CD14-positive monocyte (primary cell): Measurements from ENCODE around the gene BCL10. TPM values are rescaled to one million over a fixed set of nuclear protein-coding genes. Genes with fewer than 3 reads are reported as not detected.

Source experiments
- DNase-seq, 3 donors: peaks; one replicate each; pipeline ENCODE4 v3.0.0-alpha.2; 2011 to 2022
- H2AFZ ChIP-seq: 2 replicates; pipeline ENCODE4 v1.6.0; 2012; ENCODE audit warnings: mild to moderate bottlenecking, low read depth, low read length, inconsistent platforms; ENCODE audit not compliant: insufficient read depth, poor library complexity, severe bottlenecking
- H3K27ac ChIP-seq, 2 donors: 1 replicate in 1 of 2; 2 replicates in 1 of 2; pipeline ENCODE4 v1.5.1; 2012 to 2013; ENCODE audit warnings: low read length in 2 of 2, control low read depth in 1 of 2, inconsistent platforms in 1 of 2, low read depth in 1 of 2, mild to moderate bottlenecking in 1 of 2
- H3K27me3 ChIP-seq, 2 donors: one replicate each; pipeline versions ENCODE4 v1.6.0 to v1.6.1; 2011 to 2013; ENCODE audit warnings: low read length in 2 of 2; ENCODE audit not compliant: control insufficient read depth in 2 of 2, insufficient read depth in 2 of 2
- H3K36me3 ChIP-seq, 2 donors: replicated peaks in 1 of 2; 1 replicate in 1 of 2; 2 replicates in 1 of 2; pipeline versions ENCODE4 v1.5.1 to v1.6.1; 2012 to 2013; ENCODE audit warnings: low read length in 2 of 2, control low read depth in 1 of 2, inconsistent platforms in 1 of 2, mild to moderate bottlenecking in 1 of 2; ENCODE audit not compliant: insufficient read depth in 2 of 2, control insufficient read depth in 1 of 2
- H3K4me1 ChIP-seq, 2 donors: 1 replicate in 1 of 2; 2 replicates in 1 of 2; pipeline versions ENCODE4 v1.5.1 to v1.6.1; 2012 to 2013; ENCODE audit warnings: low read length in 2 of 2, control low read depth in 1 of 2, inconsistent platforms in 1 of 2, mild to moderate bottlenecking in 1 of 2, moderate library complexity in 1 of 2; ENCODE audit not compliant: insufficient read depth in 2 of 2, control insufficient read depth in 1 of 2
- H3K4me2 ChIP-seq: replicated peaks from 2 replicates; pipeline ENCODE3; 2012; ENCODE audit warnings: low read length, moderate library complexity, mild to moderate bottlenecking; ENCODE audit not compliant: poor library complexity, severe bottlenecking; ENCODE audit errors: extremely low read depth
- H3K4me3 ChIP-seq, 3 experiments: fragments of 200-600 bp in 1 of 3; sonication (generic) in 1 of 3; replicated peaks in 1 of 3; 1 replicate in 2 of 3; 2 replicates in 1 of 3; pipeline ENCODE4 v1.5.1; 2011 to 2013; ENCODE audit warnings: low read length in 3 of 3, mild to moderate bottlenecking in 3 of 3, control low read depth in 2 of 3, low read depth in 2 of 3, inconsistent platforms in 1 of 3, moderate library complexity in 1 of 3
- H3K79me2 ChIP-seq: 2 replicates; pipeline ENCODE4 v1.6.0; 2012; ENCODE audit warnings: mild to moderate bottlenecking, control low read depth, inconsistent platforms, low read length, moderate library complexity; ENCODE audit not compliant: insufficient read depth
- H3K9ac ChIP-seq: 2 replicates; pipeline ENCODE4 v1.6.0; 2017; ENCODE audit warnings: low read length, mild to moderate bottlenecking; ENCODE audit not compliant: insufficient read depth, poor library complexity, severe bottlenecking
- H3K9me3 ChIP-seq, 2 donors: replicated peaks in 1 of 2; 1 replicate in 1 of 2; 2 replicates in 1 of 2; pipeline versions ENCODE4 v1.5.1 to v1.6.1; 2012 to 2013; ENCODE audit warnings: low read length in 2 of 2, control low read depth in 1 of 2; ENCODE audit not compliant: control insufficient read depth in 1 of 2, insufficient read depth in 1 of 2
- H4K20me1 ChIP-seq: 2 replicates; pipeline ENCODE4 v1.6.0; 2012; ENCODE audit warnings: mild to moderate bottlenecking, low read length, control low read depth, moderate library complexity; ENCODE audit not compliant: insufficient read depth
- H3K27ac Mint-ChIP-seq, 7 donors: one replicate each; pipeline ENCODE4 v1.8.0; 2020; ENCODE audit warnings: mild to moderate bottlenecking in 7 of 7, mixed read lengths in 7 of 7, moderate library complexity in 6 of 7, inconsistent platforms in 2 of 7
- H3K27me3 Mint-ChIP-seq, 3 donors: one replicate each; pipeline ENCODE4 v1.8.0; 2021 to 2022; ENCODE audit warnings: low read depth in 3 of 3, mild to moderate bottlenecking in 3 of 3, mixed read lengths in 3 of 3, moderate library complexity in 3 of 3, inconsistent platforms in 1 of 3
- H3K36me3 Mint-ChIP-seq, 2 donors: one replicate each; pipeline ENCODE4 v1.8.0; 2020; ENCODE audit warnings: mixed read lengths in 2 of 2, inconsistent platforms in 1 of 2, mild to moderate bottlenecking in 1 of 2
- H3K4me1 Mint-ChIP-seq: one replicate; pipeline ENCODE4 v1.8.0; 2020; ENCODE audit warnings: mild to moderate bottlenecking, mixed read lengths
- H3K4me3 Mint-ChIP-seq, 2 donors: one replicate each; pipeline ENCODE4 v1.8.0; 2020; ENCODE audit warnings: mild to moderate bottlenecking in 2 of 2, mixed read lengths in 2 of 2, moderate library complexity in 1 of 2
- H3K9me3 Mint-ChIP-seq, 7 donors: one replicate each; pipeline ENCODE4 v1.8.0; 2020 to 2022; ENCODE audit warnings: mixed read lengths in 7 of 7, mild to moderate bottlenecking in 6 of 7, moderate library complexity in 6 of 7, inconsistent platforms in 2 of 7
- WGBS: methylation state at CpG from one replicate; pipeline ENCODE4 v1.1.5; 2013; ENCODE audit warnings: missing lambda C conversion rate; ENCODE audit not compliant: insufficient coverage; 5-methylcytosine and 5-hydroxymethylcytosine counted together
- intact Hi-C, 2 donors: fragments of 100-400 bp; cut with micrococcal nuclease; formaldehyde crosslinking; loops; one replicate each; pipeline versions ENCODE4 v1.15.0 to v1.15.1; 2023
- polyA plus RNA-seq, 3 donors: library from polyadenylated mRNA; depleted of rRNA in 1 of 3; unstranded in 2 of 3; stranded (reverse) in 1 of 3; fragments of 300-500 nt in 2 of 3; fragments of >200 nt in 1 of 3; fragmentation: Illumina TruSeq in 2 of 3; gene quantifications; 1 replicate in 2 of 3; 2 replicates in 1 of 3; pipeline ENCODE4 v1.2.3, GENCODE V29; 2012 to 2021
- TF ChIP-seq, protein P1 (sequence below): fragments of 200-600 bp; IDR thresholded peaks from one replicate; pipeline ENCODE4 v1.8.0; 2022; ENCODE audit warnings: antibody characterized with exemption, mild to moderate bottlenecking

The BCL10 gene
- polyA plus RNA-seq, 3 donors = 22.7 to 27.9 (median 26.9) TPM

DNA sequence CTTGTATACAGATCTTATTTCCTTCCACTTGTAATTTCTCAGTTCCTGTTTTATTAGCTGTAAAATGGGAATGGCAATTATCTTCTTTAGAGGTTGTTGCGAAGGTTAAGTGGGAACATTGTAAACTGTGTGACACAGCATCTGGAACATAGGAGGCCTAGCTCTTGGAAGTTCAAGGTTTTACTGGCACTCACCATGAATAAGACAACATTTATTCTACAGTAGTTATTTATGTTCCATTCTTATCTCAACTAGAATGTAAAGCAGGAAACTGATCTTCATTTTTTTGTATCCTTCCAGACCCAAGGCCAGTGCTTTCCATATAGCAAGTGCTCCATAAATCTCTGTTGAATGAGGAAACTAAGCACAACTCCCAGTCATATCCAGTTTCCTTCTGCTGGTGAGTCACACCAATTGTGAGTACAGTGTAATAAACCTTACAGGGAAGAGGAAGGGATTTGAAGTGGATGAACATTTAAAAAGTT, 1.4 kb downstream of the BCL10 start:
- intact Hi-C loops = loop anchor here in 1 of 2 donors (10.0 kb wide), 1 partner anchor 700 kb away; the partner anchor contains the start of gene CTBS
- H3K27me3 Mint-ChIP-seq = peaks cover 0 to 2% (median 1%) of the 10 kb centered on the region in 3 donors
- peaks cover 0 to 2% (median 0%) of the 10 kb centered on the region in 7 donors for H3K9me3 Mint-ChIP-seq
- Histone ChIP-seq H3K4me3 (peak overlapping the region; percentile 83 to 94 (median 92)), H3K4me2 (peak overlapping the region; percentile 91), H3K9ac (no peak overlapping the region), H3K79me2 (peaks cover 62% of the 10 kb centered on the region), H3K27ac (peak overlapping the region in 1 of 2 donors; percentile 95), H3K9me3 (no peaks in the 10 kb centered on the region), H3K36me3 (peaks cover 19 to 39% of the 10 kb centered on the region in 2 donors), H4K20me1 (peaks cover 55% of the 10 kb centered on the region), H3K27me3 (no peaks in the 10 kb centered on the region), H2AFZ (no peak overlapping the region), H3K4me1 (peaks cover 44 to 60% of the 10 kb centered on the region in 2 donors)
- TF ChIP-seq, protein P1, sequence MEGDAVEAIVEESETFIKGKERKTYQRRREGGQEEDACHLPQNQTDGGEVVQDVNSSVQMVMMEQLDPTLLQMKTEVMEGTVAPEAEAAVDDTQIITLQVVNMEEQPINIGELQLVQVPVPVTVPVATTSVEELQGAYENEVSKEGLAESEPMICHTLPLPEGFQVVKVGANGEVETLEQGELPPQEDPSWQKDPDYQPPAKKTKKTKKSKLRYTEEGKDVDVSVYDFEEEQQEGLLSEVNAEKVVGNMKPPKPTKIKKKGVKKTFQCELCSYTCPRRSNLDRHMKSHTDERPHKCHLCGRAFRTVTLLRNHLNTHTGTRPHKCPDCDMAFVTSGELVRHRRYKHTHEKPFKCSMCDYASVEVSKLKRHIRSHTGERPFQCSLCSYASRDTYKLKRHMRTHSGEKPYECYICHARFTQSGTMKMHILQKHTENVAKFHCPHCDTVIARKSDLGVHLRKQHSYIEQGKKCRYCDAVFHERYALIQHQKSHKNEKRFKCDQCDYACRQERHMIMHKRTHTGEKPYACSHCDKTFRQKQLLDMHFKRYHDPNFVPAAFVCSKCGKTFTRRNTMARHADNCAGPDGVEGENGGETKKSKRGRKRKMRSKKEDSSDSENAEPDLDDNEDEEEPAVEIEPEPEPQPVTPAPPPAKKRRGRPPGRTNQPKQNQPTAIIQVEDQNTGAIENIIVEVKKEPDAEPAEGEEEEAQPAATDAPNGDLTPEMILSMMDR = no peak
- H3K36me3 Mint-ChIP-seq = peaks cover 37 to 40% of the 10 kb centered on the region in 2 donors
- peak overlapping the region; percentile 85 to 91 for H3K4me3 Mint-ChIP-seq
- H3K4me1 Mint-ChIP-seq = peaks cover 57% of the 10 kb centered on the region
- peak; percentile 46 to 84 (median 64) for DNase-seq
- H3K27ac Mint-ChIP-seq = peak overlapping the region; percentile 96 to 99 (median 98)
- no CpG with 5 or more reads among the region's 1 CpG for WGBS

DNA sequence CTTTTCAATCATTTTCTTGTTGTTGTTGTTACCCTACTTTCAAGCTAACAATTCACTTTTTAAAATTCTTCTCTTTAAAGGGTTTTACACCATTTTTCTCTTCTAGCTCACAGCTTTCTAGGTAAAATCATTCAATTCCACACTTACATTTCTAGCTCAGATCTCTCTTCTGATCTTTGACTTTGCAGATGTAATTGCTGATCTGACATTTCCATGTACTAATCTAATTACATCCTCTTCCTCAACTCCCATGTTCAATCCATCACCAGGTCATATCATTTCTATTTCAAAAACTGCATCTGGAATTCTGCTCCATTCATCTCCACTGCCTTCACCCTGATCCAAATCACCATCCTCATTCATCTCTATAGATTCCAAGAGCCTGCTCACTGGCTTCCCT, 3.0 kb downstream of the BCL10 start:
- peak overlapping the region in 1 of 2 donors; percentile 22 for H3K27ac ChIP-seq
- no peak overlapping the region for H3K4me3 Mint-ChIP-seq
- H3K36me3 ChIP-seq = peaks cover 33 to 55% of the 10 kb centered on the region in 2 donors

More for the DNA sequence above, 3.0 kb downstream of the BCL10 start:
- no peak overlapping the region for H3K4me2 ChIP-seq
- no peak for DNase-seq
- Mint-ChIP-seq H3K27ac (peak overlapping the region in 2 of 7 donors; percentile 0 to 12), H3K4me1 (peaks cover 44% of the 10 kb centered on the region), H3K27me3 (no peaks in the 10 kb centered on the region), H3K9me3 (peaks cover 0 to 2% (median 0%) of the 10 kb centered on the region in 7 donors), H3K36me3 (peaks cover 51 to 55% of the 10 kb centered on the region in 2 donors)
- peaks cover 71% of the 10 kb centered on the region for H4K20me1 ChIP-seq
- no peaks in the 10 kb centered on the region for H3K27me3 ChIP-seq
- peaks cover 31 to 46% of the 10 kb centered on the region in 2 donors for H3K4me1 ChIP-seq
- H2AFZ ChIP-seq = no peak overlapping the region
- H3K4me3 ChIP-seq = no peak overlapping the region
- H3K9ac ChIP-seq = no peak overlapping the region
- H3K9me3 ChIP-seq = no peaks in the 10 kb centered on the region
- intact Hi-C loops = loop anchor here in 1 of 2 donors (10.0 kb wide), 1 partner anchor 699 kb away; the partner anchor contains the start of gene CTBS
- TF ChIP-seq, protein P1 = no peak
- H3K79me2 ChIP-seq = peaks cover 75% of the 10 kb centered on the region
